SK-N-SH (cell line): ENCODE measurements around the gene MCRIP2. TPM values are rescaled to one million over a fixed set of nuclear protein-coding genes. Genes with fewer than 3 reads are reported as not detected.

Experiments
- CTCF ChIA-PET: fragments of 300-600, 350-600 bp; formaldehyde crosslinking; extraction: SDS; loops from one replicate; lab custom pipeline; 2021; lab: Yijun Ruan, JAX
- POLR2A ChIA-PET: fragments of 350-600 bp; sonication (Branson Sonifier 250); formaldehyde crosslinking; extraction: SDS; loops from one replicate; lab custom pipeline; 2020; ENCODE audit warnings: antibody characterized with exemption, inconsistent platforms; lab: Yijun Ruan, JAX
- DNase-seq: peaks from one replicate; pipeline ENCODE4 v3.0.0; 2012
- H2AFZ ChIP-seq: fragments of 200-600 bp; sonication (generic); 2 replicates; pipeline ENCODE4 v1.8.1; 2016; ENCODE audit warnings: antibody characterized with exemption, mild to moderate bottlenecking, low read depth
- H3F3A ChIP-seq: fragments of 200-600 bp; sonication (generic); replicated peaks from 2 replicates; pipeline ENCODE3; 2016; ENCODE audit warnings: antibody characterized with exemption, mild to moderate bottlenecking; ENCODE audit not compliant: insufficient read depth
- H3K27ac ChIP-seq, 2 experiments: fragments of 200-500 bp in 1 of 2; fragments of 200-600 bp in 1 of 2; sonication (Bioruptor generic) in 1 of 2; sonication (generic), shearing (Covaris generic) in 1 of 2; 2 replicates each; pipeline versions ENCODE4 v1.5.1 to v1.6.1; 2014 to 2016; ENCODE audit warnings: low read depth in 2 of 2, inconsistent platforms in 1 of 2, low read length in 1 of 2, mild to moderate bottlenecking in 1 of 2, mixed read lengths in 1 of 2
- H3K27me3 ChIP-seq: fragments of 200-600 bp; sonication (generic), shearing (Covaris generic); 2 replicates; pipeline ENCODE4 v1.6.1; 2016; ENCODE audit warnings: mixed run types; ENCODE audit not compliant: insufficient read depth
- H3K36me3 ChIP-seq, 2 experiments: fragments of 200-500 bp in 1 of 2; fragments of 200-600 bp in 1 of 2; sonication (Bioruptor generic) in 1 of 2; sonication (generic) in 1 of 2; replicated peaks in 1 of 2; 2 replicates each; pipeline versions ENCODE3 to v1.5.1; 2014 to 2016; ENCODE audit warnings: low read length in 1 of 2, mild to moderate bottlenecking in 1 of 2; ENCODE audit not compliant: insufficient read depth in 2 of 2, control insufficient read depth in 1 of 2
- H3K4me1 ChIP-seq, 2 experiments: fragments of 200-500 bp in 1 of 2; fragments of 200-600 bp in 1 of 2; sonication (Bioruptor generic) in 1 of 2; sonication (generic), shearing (Covaris generic) in 1 of 2; 2 replicates each; pipeline versions ENCODE4 v1.5.1 to v1.6.1; 2014 to 2016; ENCODE audit warnings: low read depth in 1 of 2, low read length in 1 of 2, mixed run types in 1 of 2; ENCODE audit not compliant: insufficient read depth in 2 of 2, control insufficient read depth in 1 of 2
- H3K4me2 ChIP-seq: fragments of 200-600 bp; sonication (generic), shearing (Covaris generic); 2 replicates; pipeline ENCODE4 v1.6.1; 2017; ENCODE audit warnings: mixed run types
- H3K4me3 ChIP-seq, 2 experiments: fragments of 200-500 bp in 1 of 2; fragments of 200-600 bp in 1 of 2; sonication (Bioruptor generic) in 1 of 2; sonication (generic), shearing (Covaris generic) in 1 of 2; 2 replicates each; pipeline versions ENCODE4 v1.5.1 to v1.8.1; 2014 to 2016; ENCODE audit warnings: low read depth in 2 of 2, inconsistent platforms in 1 of 2, low read length in 1 of 2, mild to moderate bottlenecking in 1 of 2, mixed read lengths in 1 of 2, moderate library complexity in 1 of 2
- H3K79me2 ChIP-seq: fragments of 200-600 bp; sonication (generic); 2 replicates; pipeline ENCODE4 v1.8.1; 2017; ENCODE audit warnings: mild to moderate bottlenecking; ENCODE audit not compliant: insufficient read depth
- H3K9ac ChIP-seq: fragments of 200-600 bp; sonication (generic); 2 replicates; pipeline ENCODE4 v1.6.1; 2017; ENCODE audit warnings: mixed run types
- H3K9me2 ChIP-seq: fragments of 200-600 bp; sonication (generic); 2 replicates; pipeline ENCODE4 v1.6.1; 2017; ENCODE audit warnings: mixed run types
- H3K9me3 ChIP-seq: fragments of 200-600 bp; sonication (generic); 2 replicates; pipeline ENCODE4 v1.6.1; 2017; ENCODE audit warnings: mixed run types, mild to moderate bottlenecking, moderate library complexity
- H4K20me1 ChIP-seq: fragments of 200-600 bp; sonication (generic); 2 replicates; pipeline ENCODE4 v1.6.1; 2017; ENCODE audit warnings: mild to moderate bottlenecking, mixed run types; ENCODE audit not compliant: insufficient read depth
- ELF1 ChIP-seq: IDR thresholded peaks from 2 replicates; pipeline ENCODE4 v1.4.0; 2012
- EZH2phosphoT487 ChIP-seq: fragments of 200-600 bp; sonication (generic); IDR thresholded peaks from 2 replicates; pipeline ENCODE4 v1.6.1; 2017; ENCODE audit warnings: low read depth, mixed run types, mild to moderate bottlenecking, antibody characterized with exemption, moderate library complexity, borderline replicate concordance
- JUND ChIP-seq: IDR thresholded peaks from 2 replicates; pipeline ENCODE4 v1.4.0; 2012
- MEF2A ChIP-seq: IDR thresholded peaks from 2 replicates; pipeline ENCODE4 v1.4.0; 2012; ENCODE audit warnings: low read depth, borderline replicate concordance
- MXI1 ChIP-seq: IDR thresholded peaks from 2 replicates; pipeline ENCODE4 v1.6.1; 2012; ENCODE audit warnings: mild to moderate bottlenecking, low read depth, low read length, improper control_type of control experiment
- NFIC ChIP-seq: IDR thresholded peaks from 2 replicates; pipeline ENCODE4 v1.4.0; 2012; ENCODE audit warnings: borderline replicate concordance
- NRF1 ChIP-seq: IDR thresholded peaks from 2 replicates; pipeline ENCODE4 v1.6.1; 2012; ENCODE audit warnings: low read depth, mild to moderate bottlenecking, low read length
- PBX3 ChIP-seq: IDR thresholded peaks from 2 replicates; pipeline ENCODE4; 2012
- RAD21 ChIP-seq: IDR thresholded peaks from 2 replicates; pipeline ENCODE4 v1.6.1; 2012; ENCODE audit warnings: mild to moderate bottlenecking, low read length
- RCOR1 ChIP-seq: fragments of 150-350 bp; IDR thresholded peaks from 2 replicates; pipeline ENCODE4 v1.6.1; 2017; ENCODE audit warnings: antibody characterized with exemption, low read length
- RFX5 ChIP-seq: IDR thresholded peaks from 2 replicates; pipeline ENCODE4 v1.6.1; 2012; ENCODE audit warnings: mild to moderate bottlenecking, improper control_type of control experiment, low read length
- RXRA ChIP-seq: IDR thresholded peaks from 2 replicates; pipeline ENCODE4 v1.4.0; 2012; ENCODE audit warnings: low read depth, mild to moderate bottlenecking, borderline replicate concordance
- SMC3 ChIP-seq: IDR thresholded peaks from 2 replicates; pipeline ENCODE4 v1.6.1; 2012; ENCODE audit warnings: low read depth, low read length, improper control_type of control experiment
- USF2 ChIP-seq: fragments of 150-350 bp; IDR thresholded peaks from 2 replicates; pipeline ENCODE4 v1.6.1; 2017; ENCODE audit warnings: antibody characterized with exemption, low read length, low read depth, borderline replicate concordance
- YY1 ChIP-seq: IDR thresholded peaks from 2 replicates; pipeline ENCODE4 v1.4.0; 2012; ENCODE audit warnings: low read depth, mild to moderate bottlenecking
- WGBS: methylation state at CpG from one replicate; pipeline ENCODE4 v1.1.6; 2017; ENCODE audit warnings: low lambda C conversion rate; 5-methylcytosine and 5-hydroxymethylcytosine counted together
- polyA plus RNA-seq, 3 experiments: library from polyadenylated mRNA; depleted of rRNA; stranded (reverse); fragments of >200 nt; gene quantifications; 2 replicates each; pipeline ENCODE4 v1.2.3, GENCODE V29; 2012
- TF ChIP-seq, protein P1 (sequence below): fragments of 200-600 bp; sonication (generic); IDR thresholded peaks from 2 replicates; pipeline ENCODE4 v1.6.1; 2017; ENCODE audit warnings: antibody characterized with exemption, mild to moderate bottlenecking, moderate library complexity
- TF ChIP-seq, protein P2 (sequence below): IDR thresholded peaks from 2 replicates; pipeline ENCODE4 v1.6.1; 2012; ENCODE audit warnings: mild to moderate bottlenecking, low read depth, low read length, moderate library complexity

Gene MCRIP2
- polyA plus RNA-seq, 1 of the 3 experiments (the other 2 are of a cell fraction): 36.9 TPM

DNA sequence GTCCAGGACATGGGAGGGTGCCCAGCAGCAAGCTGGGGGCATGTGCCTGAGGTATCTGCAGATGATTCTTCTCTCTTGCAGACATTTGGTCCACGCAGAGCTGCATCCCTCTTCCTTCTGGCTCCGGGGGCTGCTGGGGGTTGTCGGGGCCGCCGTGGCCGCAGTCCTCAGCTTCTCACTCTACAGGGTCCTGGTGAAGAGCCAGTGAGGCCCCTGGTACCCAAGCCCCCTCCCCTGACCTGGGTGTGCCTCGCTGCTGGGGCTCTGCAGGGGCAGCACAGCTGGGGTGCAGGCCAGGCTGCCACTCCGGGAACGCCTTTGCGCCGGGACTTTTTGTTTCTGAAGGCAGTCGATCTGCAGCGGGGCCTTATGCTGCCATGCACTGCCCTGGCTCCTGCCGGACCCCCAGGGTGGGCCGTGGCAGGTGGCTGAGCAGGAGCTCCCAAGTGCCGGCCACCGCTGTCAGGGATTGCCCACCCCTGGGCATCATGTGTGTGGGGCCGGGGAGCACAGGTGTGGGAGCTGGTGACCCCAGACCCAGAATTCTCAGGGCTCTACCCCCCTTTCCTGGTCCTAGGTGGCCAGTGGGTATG is 31.9 kb downstream of the MCRIP2 start:
- Histone ChIP-seq H3K79me2 (peaks cover 19% of the 10 kb centered on the region), H3K27ac (no peak overlapping the region), H3K4me1 (peaks cover 0 to 18% of the 10 kb centered on the region in 2 experiments; a peak in 1 of 4 replicates), H2AFZ (no peak overlapping the region), H3K9ac (no peak overlapping the region), H4K20me1 (0 out of 2 replicates have a peak, but pooled peaks cover 6% of the 10 kb centered on the region), H3F3A (peaks cover 4% of the 10 kb centered on the region), H3K27me3 (no peaks in the 10 kb centered on the region), H3K9me2 (no peaks in the 10 kb centered on the region), H3K4me2 (no peak overlapping the region), H3K4me3 (no peak overlapping the region), H3K36me3 (peaks cover 5 to 49% of the 10 kb centered on the region in 2 experiments), H3K9me3 (no peaks in the 10 kb centered on the region)
- ChIA-PET CTCF (interaction anchor here (4.6 kb wide), 1 partner anchor 13 kb away, joined by 20 read pairs; no protein-coding TSS in a partner anchor), POLR2A (interaction anchor here (0.9 to 1.0 kb wide), 2 partner anchors 8 to 11 kb away, joined by 3 to 4 read pairs; partner anchors contain the start of gene JMJD8)
- TF ChIP-seq NRF1: no peak
- TF ChIP-seq MXI1: no peak
- TF ChIP-seq PBX3: no peak
- no peak for TF ChIP-seq RCOR1
- TF ChIP-seq JUND: no peak
- TF ChIP-seq RFX5: no peak
- TF ChIP-seq USF2: no peak
- TF ChIP-seq RXRA: no peak
- no peak for TF ChIP-seq SMC3
- TF ChIP-seq, protein P1, sequence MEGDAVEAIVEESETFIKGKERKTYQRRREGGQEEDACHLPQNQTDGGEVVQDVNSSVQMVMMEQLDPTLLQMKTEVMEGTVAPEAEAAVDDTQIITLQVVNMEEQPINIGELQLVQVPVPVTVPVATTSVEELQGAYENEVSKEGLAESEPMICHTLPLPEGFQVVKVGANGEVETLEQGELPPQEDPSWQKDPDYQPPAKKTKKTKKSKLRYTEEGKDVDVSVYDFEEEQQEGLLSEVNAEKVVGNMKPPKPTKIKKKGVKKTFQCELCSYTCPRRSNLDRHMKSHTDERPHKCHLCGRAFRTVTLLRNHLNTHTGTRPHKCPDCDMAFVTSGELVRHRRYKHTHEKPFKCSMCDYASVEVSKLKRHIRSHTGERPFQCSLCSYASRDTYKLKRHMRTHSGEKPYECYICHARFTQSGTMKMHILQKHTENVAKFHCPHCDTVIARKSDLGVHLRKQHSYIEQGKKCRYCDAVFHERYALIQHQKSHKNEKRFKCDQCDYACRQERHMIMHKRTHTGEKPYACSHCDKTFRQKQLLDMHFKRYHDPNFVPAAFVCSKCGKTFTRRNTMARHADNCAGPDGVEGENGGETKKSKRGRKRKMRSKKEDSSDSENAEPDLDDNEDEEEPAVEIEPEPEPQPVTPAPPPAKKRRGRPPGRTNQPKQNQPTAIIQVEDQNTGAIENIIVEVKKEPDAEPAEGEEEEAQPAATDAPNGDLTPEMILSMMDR: no peak
- WGBS: 100% methylated on average over 4 of the region's 18 CpGs
- DNase-seq: no peak

DNA sequence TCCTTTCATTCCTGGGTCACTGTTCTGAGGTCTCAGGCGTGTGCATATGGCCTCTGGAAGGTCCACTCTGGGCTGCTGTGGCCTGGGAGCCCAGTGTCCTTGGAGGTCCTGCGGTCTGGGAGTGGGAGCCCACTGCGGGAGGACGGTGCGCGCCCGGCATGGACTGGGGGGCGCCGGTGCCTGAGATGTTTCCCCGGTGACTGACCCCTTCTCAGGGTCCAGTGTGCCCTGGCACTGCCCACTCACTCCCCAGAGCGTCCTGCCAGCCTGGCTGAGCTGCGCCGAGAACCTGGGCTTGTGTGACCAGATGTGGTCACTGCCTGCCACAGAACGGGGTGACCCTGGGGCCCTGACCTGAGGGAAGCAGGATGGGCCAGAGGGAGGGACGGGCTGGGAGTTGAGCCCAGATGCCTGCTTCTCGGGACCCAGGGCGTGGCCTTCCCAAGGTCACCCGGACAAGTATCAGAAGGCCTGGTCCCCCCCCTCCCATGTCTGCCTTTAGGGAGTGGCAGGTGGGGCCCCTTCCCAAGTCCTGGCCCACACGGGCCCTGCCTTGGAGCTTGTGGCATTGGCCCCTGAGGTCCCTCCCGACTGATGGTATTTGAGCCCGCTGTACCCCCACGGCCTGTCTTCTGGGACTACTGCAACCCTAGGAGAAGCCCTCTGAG is 32.7 kb downstream of the MCRIP2 start:
- ChIA-PET POLR2A (interaction anchor here (1.1 kb wide), 1 partner anchor 8 kb away, joined by 3 read pairs; no protein-coding TSS in a partner anchor), CTCF (interaction anchor here (1.5 to 4.6 kb wide), 3 partner anchors 14 to 279 kb away, joined by 3 to 20 read pairs (median 7); no protein-coding TSS in a partner anchor)
- Histone ChIP-seq H3K9ac (no peak overlapping the region), H3K27ac (no peak overlapping the region; a peak in 1 of 4 replicates), H3K36me3 (peaks cover 5 to 49% of the 10 kb centered on the region in 2 experiments), H3K4me1 (peaks cover 4 to 19% of the 10 kb centered on the region in 2 experiments; a peak in 2 of 4 replicates), H3K4me3 (no peak overlapping the region), H3K79me2 (peaks cover 11% of the 10 kb centered on the region; the same call in 1 of the 2 replicates), H3K9me3 (no peaks in the 10 kb centered on the region), H4K20me1 (0 out of 2 replicates have a peak, but pooled peaks cover 2% of the 10 kb centered on the region), H2AFZ (no peak overlapping the region), H3K27me3 (no peaks in the 10 kb centered on the region), H3K4me2 (no peak overlapping the region), H3K9me2 (no peaks in the 10 kb centered on the region), H3F3A (peaks cover 4% of the 10 kb centered on the region)
- 88% methylated on average over 2 of the region's 22 CpGs for WGBS
- DNase-seq: no peak
- TF ChIP-seq ELF1 (no peak), RAD21 (no peak), EZH2phosphoT487 (no peak), NFIC (no peak), YY1 (no peak), JUND (no peak), MEF2A (no peak)
- TF ChIP-seq, protein P2, sequence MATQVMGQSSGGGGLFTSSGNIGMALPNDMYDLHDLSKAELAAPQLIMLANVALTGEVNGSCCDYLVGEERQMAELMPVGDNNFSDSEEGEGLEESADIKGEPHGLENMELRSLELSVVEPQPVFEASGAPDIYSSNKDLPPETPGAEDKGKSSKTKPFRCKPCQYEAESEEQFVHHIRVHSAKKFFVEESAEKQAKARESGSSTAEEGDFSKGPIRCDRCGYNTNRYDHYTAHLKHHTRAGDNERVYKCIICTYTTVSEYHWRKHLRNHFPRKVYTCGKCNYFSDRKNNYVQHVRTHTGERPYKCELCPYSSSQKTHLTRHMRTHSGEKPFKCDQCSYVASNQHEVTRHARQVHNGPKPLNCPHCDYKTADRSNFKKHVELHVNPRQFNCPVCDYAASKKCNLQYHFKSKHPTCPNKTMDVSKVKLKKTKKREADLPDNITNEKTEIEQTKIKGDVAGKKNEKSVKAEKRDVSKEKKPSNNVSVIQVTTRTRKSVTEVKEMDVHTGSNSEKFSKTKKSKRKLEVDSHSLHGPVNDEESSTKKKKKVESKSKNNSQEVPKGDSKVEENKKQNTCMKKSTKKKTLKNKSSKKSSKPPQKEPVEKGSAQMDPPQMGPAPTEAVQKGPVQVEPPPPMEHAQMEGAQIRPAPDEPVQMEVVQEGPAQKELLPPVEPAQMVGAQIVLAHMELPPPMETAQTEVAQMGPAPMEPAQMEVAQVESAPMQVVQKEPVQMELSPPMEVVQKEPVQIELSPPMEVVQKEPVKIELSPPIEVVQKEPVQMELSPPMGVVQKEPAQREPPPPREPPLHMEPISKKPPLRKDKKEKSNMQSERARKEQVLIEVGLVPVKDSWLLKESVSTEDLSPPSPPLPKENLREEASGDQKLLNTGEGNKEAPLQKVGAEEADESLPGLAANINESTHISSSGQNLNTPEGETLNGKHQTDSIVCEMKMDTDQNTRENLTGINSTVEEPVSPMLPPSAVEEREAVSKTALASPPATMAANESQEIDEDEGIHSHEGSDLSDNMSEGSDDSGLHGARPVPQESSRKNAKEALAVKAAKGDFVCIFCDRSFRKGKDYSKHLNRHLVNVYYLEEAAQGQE: no peak
